Measurements from ENCODE around the gene PCBD2. TPM values are rescaled to one million over a fixed set of nuclear protein-coding genes. Genes with fewer than 3 reads are reported as not detected.
"Not testable (repeated sequence)": the region's sequence is repeated elsewhere in the genome, so short reads cannot be mapped to it uniquely, and the experiment has no call there.

The PCBD2 gene
- total and polyA plus RNA-seq, 2 donors (not counting 1 experiment from before 2014, with no cell fraction given) = 3.8 to 5.4 TPM

DNA sequence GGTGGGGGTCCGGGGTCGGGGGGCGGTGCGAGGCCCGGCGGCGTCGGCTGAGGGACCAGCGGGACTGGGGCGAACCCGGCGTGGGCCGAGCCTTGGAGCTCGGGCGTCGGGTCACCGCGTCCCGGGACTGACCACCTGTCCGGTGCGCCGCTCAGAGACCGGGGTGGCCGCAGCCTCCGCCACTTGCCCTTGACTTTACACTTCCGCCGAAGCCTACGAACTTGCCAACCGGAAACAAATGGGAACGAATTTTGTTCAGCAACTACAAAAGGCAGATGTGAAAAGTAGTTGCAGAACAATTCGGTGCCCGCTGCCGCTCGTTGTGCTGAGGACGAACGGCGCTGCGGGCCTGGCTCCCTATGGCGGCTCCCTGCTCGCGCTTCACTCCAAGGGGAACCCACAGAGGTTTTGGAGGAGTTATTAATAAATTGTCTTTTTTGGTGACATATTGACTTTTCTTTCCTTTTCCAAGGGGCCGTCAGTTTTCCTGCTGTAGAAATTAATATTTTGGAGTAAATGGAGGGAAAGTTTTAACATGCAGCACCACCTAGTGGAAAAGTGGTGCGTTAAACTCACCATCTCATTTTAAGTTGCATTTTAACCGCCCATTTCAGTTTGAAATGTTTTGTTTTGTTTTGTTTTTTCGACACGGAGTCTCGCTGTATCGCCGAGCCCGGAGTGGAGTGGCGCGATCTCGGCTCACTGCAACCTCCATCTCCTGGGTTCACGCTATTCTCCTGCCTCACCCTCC, 490 bp downstream of the PCBD2 start:
- H3K27ac ChIP-seq (ENCODE audit: insufficient read depth, low read length) = peak overlapping the region; percentile 79
- no peak for TF ChIP-seq EZH2 (IDR thresholded peaks at IDR 0.05; ENCODE audit: low read length, missing control alignments)
- TF ChIP-seq, protein P1, sequence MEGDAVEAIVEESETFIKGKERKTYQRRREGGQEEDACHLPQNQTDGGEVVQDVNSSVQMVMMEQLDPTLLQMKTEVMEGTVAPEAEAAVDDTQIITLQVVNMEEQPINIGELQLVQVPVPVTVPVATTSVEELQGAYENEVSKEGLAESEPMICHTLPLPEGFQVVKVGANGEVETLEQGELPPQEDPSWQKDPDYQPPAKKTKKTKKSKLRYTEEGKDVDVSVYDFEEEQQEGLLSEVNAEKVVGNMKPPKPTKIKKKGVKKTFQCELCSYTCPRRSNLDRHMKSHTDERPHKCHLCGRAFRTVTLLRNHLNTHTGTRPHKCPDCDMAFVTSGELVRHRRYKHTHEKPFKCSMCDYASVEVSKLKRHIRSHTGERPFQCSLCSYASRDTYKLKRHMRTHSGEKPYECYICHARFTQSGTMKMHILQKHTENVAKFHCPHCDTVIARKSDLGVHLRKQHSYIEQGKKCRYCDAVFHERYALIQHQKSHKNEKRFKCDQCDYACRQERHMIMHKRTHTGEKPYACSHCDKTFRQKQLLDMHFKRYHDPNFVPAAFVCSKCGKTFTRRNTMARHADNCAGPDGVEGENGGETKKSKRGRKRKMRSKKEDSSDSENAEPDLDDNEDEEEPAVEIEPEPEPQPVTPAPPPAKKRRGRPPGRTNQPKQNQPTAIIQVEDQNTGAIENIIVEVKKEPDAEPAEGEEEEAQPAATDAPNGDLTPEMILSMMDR (conservative IDR thresholded peaks at IDR 0.05 in 1 of 2, IDR thresholded peaks at IDR 0.05 in 1 of 2; ENCODE audit: low read depth in 1 of 2, low read length in 2 of 2) = peak; percentile 63 to 68
- no peaks in the 10 kb centered on the region for H4K20me1 ChIP-seq (ENCODE audit: control insufficient read depth, extremely low read depth, insufficient read depth, low read length)
- peak overlapping the region; percentile 92 for H3K9ac ChIP-seq (ENCODE audit: insufficient read depth, low read length)
- H3K9me3 ChIP-seq (ENCODE audit: control insufficient read depth, insufficient read depth, low read depth, low read length) = no peaks in the 10 kb centered on the region
- peak; percentile 60 to 81 for DNase-seq (ENCODE audit: low read depth in 2 of 2)
- no peaks in the 10 kb centered on the region for H3K27me3 ChIP-seq (ENCODE audit: control insufficient read depth, insufficient read depth, low read length)
- H3K79me2 ChIP-seq (ENCODE audit: control insufficient read depth, insufficient read depth, low read length) = peaks cover 4% of the 10 kb centered on the region
- H3K4me2 ChIP-seq (ENCODE audit: extremely low read depth, insufficient read depth, low read length) = peak overlapping the region; percentile 73
- H2AFZ ChIP-seq (ENCODE audit: low read length) = peak overlapping the region; percentile 62
- no peaks in the 10 kb centered on the region for H3K36me3 ChIP-seq (ENCODE audit: control insufficient read depth, insufficient read depth, low read length)
- peaks cover 2% of the 10 kb centered on the region for H3K4me1 ChIP-seq (ENCODE audit: control insufficient read depth, extremely low read depth, insufficient read depth, low read length)
- H3K4me3 ChIP-seq (replicated peaks in 1 of 4; ENCODE audit: control extremely low read depth in 1 of 4, insufficient read depth in 1 of 4, low read depth in 3 of 4, low read length in 4 of 4) = peak overlapping the region; percentile 56 to 91 (median 82)

- Histone ChIP-seq H3K27me3 (ENCODE audit: control insufficient read depth, insufficient read depth, low read length) (no peaks in the 10 kb centered on the region), H3K4me2 (ENCODE audit: extremely low read depth, insufficient read depth, low read length) (no peak overlapping the region), H3K9me3 (ENCODE audit: control insufficient read depth, insufficient read depth, low read depth, low read length) (no peaks in the 10 kb centered on the region), H2AFZ (ENCODE audit: low read length) (no peak overlapping the region), H3K4me3 (replicated peaks in 1 of 4; ENCODE audit: control extremely low read depth in 1 of 4, insufficient read depth in 1 of 4, low read depth in 3 of 4, low read length in 4 of 4) (no peak overlapping the region), H3K79me2 (ENCODE audit: control insufficient read depth, insufficient read depth, low read length) (peaks cover 4% of the 10 kb centered on the region), H3K9ac (ENCODE audit: insufficient read depth, low read length) (no peak overlapping the region), H4K20me1 (ENCODE audit: control insufficient read depth, extremely low read depth, insufficient read depth, low read length) (no peaks in the 10 kb centered on the region), H3K4me1 (ENCODE audit: control insufficient read depth, extremely low read depth, insufficient read depth, low read length) (peaks cover 2% of the 10 kb centered on the region), H3K36me3 (ENCODE audit: control insufficient read depth, insufficient read depth, low read length) (peaks cover 2% of the 10 kb centered on the region), H3K27ac (ENCODE audit: insufficient read depth, low read length) (no peak overlapping the region)
- no peak for TF ChIP-seq EZH2 (IDR thresholded peaks at IDR 0.05; ENCODE audit: low read length, missing control alignments)
- TF ChIP-seq, protein P1 (conservative IDR thresholded peaks at IDR 0.05 in 1 of 2, IDR thresholded peaks at IDR 0.05 in 1 of 2; ENCODE audit: low read depth in 1 of 2, low read length in 2 of 2) = no peak
- DNase-seq (ENCODE audit: low read depth in 2 of 2) = no peak
Observed at GRCh38 chr5:134906811-134907210, 1.9 kb downstream of the PCBD2 start.

- H3K79me2 ChIP-seq (ENCODE audit: control insufficient read depth, insufficient read depth, low read length); H3K36me3 ChIP-seq (ENCODE audit: control insufficient read depth, insufficient read depth, low read length): not testable (repeated sequence)
Observed at GRCh38 chr5:134910752-134911151, 5.8 kb downstream of the PCBD2 start.

More at GRCh38 chr5:134910752-134911151, 5.8 kb downstream of the PCBD2 start:
- H3K4me3 ChIP-seq (replicated peaks in 1 of 4; ENCODE audit: control extremely low read depth in 1 of 4, insufficient read depth in 1 of 4, low read depth in 3 of 4, low read length in 4 of 4); DNase-seq (ENCODE audit: low read depth in 2 of 2); H3K27ac ChIP-seq (ENCODE audit: insufficient read depth, low read length); H3K4me2 ChIP-seq (ENCODE audit: extremely low read depth, insufficient read depth, low read length); H3K27me3 ChIP-seq (ENCODE audit: control insufficient read depth, insufficient read depth, low read length); H3K4me1 ChIP-seq (ENCODE audit: control insufficient read depth, extremely low read depth, insufficient read depth, low read length); H2AFZ ChIP-seq (ENCODE audit: low read length); H4K20me1 ChIP-seq (ENCODE audit: control insufficient read depth, extremely low read depth, insufficient read depth, low read length); H3K9ac ChIP-seq (ENCODE audit: insufficient read depth, low read length); H3K9me3 ChIP-seq (ENCODE audit: control insufficient read depth, insufficient read depth, low read depth, low read length): not testable (repeated sequence)

Data from fibroblast of lung (primary cell).